IMR-90 (cell line): ENCODE results near the gene PIK3C3. TPM values are rescaled to one million over a fixed set of nuclear protein-coding genes. Genes with fewer than 3 reads are reported as not detected.

Experiments
- ATAC-seq: fragments of 200-7000 bp; cut with Tn5 transposase; 2 replicates; pipeline ENCODE4 v1.9.1; 2020; ENCODE audit warnings: low read depth, mild to moderate bottlenecking, moderate library complexity
- BruUV-seq: library from RNA; stranded (reverse); fragments of 400-500 nt; replicated peaks from 2 replicates; lab custom pipeline; 2021; lab: Mats Ljungman, UMichigan
- CTCF ChIA-PET: fragments of 300-600 bp; formaldehyde crosslinking; extraction: SDS; loops from one replicate; lab custom pipeline; 2021; ENCODE audit warnings: antibody characterized with exemption; lab: Yijun Ruan, JAX
- POLR2A ChIA-PET: fragments of 300-600 bp; sonication (Branson Sonifier 250); formaldehyde crosslinking; loops from one replicate; lab custom pipeline; 2022; ENCODE audit warnings: antibody characterized with exemption; ENCODE audit not compliant: unreplicated experiment; lab: Charles Lee
- DNase-seq: peaks from one replicate; pipeline ENCODE4 v3.0.0; 2013
- H2AFZ ChIP-seq: replicated peaks from 2 replicates; pipeline ENCODE3; 2013; ENCODE audit warnings: low read length, mild to moderate bottlenecking; ENCODE audit not compliant: poor library complexity
- H2AK5ac ChIP-seq: 2 replicates; pipeline ENCODE4 v1.6.1; 2013; ENCODE audit warnings: low read depth, low read length, inconsistent platforms
- H2AK9ac ChIP-seq: replicated peaks from 2 replicates; pipeline ENCODE3; 2013; ENCODE audit warnings: mild to moderate bottlenecking, low read depth, low read length, moderate library complexity; ENCODE audit not compliant: poor library complexity
- H2BK120ac ChIP-seq: 2 replicates; pipeline ENCODE4 v1.6.1; 2013; ENCODE audit warnings: low read depth, low read length, inconsistent platforms
- H2BK15ac ChIP-seq: 3 replicates; pipeline ENCODE4 v1.6.1; 2013; ENCODE audit warnings: low read depth, low read length, inconsistent platforms
- H2BK20ac ChIP-seq: 2 replicates; pipeline ENCODE4 v1.6.1; 2013; ENCODE audit warnings: low read depth, mild to moderate bottlenecking, inconsistent platforms, low read length, moderate library complexity
- H2BK5ac ChIP-seq: 2 replicates; pipeline ENCODE4 v1.6.1; 2013; ENCODE audit warnings: mild to moderate bottlenecking, low read depth, low read length, inconsistent platforms; ENCODE audit not compliant: poor library complexity, severe bottlenecking
- H3K14ac ChIP-seq: replicated peaks from 2 replicates; pipeline ENCODE4 v1.6.1; 2013; ENCODE audit warnings: low read depth, low read length, inconsistent platforms
- H3K18ac ChIP-seq: 2 replicates; pipeline ENCODE4 v1.6.1; 2013; ENCODE audit warnings: low read depth, low read length, control low read depth
- H3K23ac ChIP-seq: 2 replicates; pipeline ENCODE4 v1.6.1; 2013; ENCODE audit warnings: low read depth, low read length, inconsistent platforms
- H3K27ac ChIP-seq: 2 replicates; pipeline ENCODE4 v1.5.1; 2013; ENCODE audit warnings: mild to moderate bottlenecking, control low read depth, low read length; ENCODE audit not compliant: insufficient read depth
- H3K27me3 ChIP-seq: 2 replicates; pipeline ENCODE4 v1.6.1; 2013; ENCODE audit warnings: low read length; ENCODE audit not compliant: control insufficient read depth, insufficient read depth
- H3K36me3 ChIP-seq: 2 replicates; pipeline ENCODE4 v1.6.1; 2013; ENCODE audit warnings: low read length, mixed read lengths; ENCODE audit not compliant: control insufficient read depth, insufficient read depth
- H3K4ac ChIP-seq: 2 replicates; pipeline ENCODE4 v1.6.1; 2013; ENCODE audit warnings: low read depth, low read length, inconsistent platforms
- H3K4me1 ChIP-seq: 2 replicates; pipeline ENCODE4 v1.6.1; 2013; ENCODE audit warnings: low read length, mixed read lengths; ENCODE audit not compliant: control insufficient read depth, insufficient read depth
- H3K4me2 ChIP-seq: 2 replicates; pipeline ENCODE4 v1.6.1; 2013; ENCODE audit warnings: low read depth, mild to moderate bottlenecking, control low read depth, low read length, moderate library complexity
- H3K4me3 ChIP-seq: 2 replicates; pipeline ENCODE4 v1.5.1; 2013; ENCODE audit warnings: low read depth, mild to moderate bottlenecking, control low read depth, low read length, moderate library complexity; ENCODE audit not compliant: insufficient read depth
- H3K56ac ChIP-seq: 2 replicates; pipeline ENCODE4 v1.6.1; 2013; ENCODE audit warnings: low read length, inconsistent platforms; ENCODE audit not compliant: insufficient read depth; ENCODE audit errors: extremely low read depth
- H3K79me1 ChIP-seq, 2 experiments: 2 replicates each; pipeline ENCODE4 v1.6.1; 2013; ENCODE audit warnings: low read length in 2 of 2, inconsistent platforms in 1 of 2, low read depth in 1 of 2
- H3K9ac ChIP-seq: 2 replicates; pipeline ENCODE4 v1.6.1; 2013; ENCODE audit warnings: low read depth, low read length, control low read depth
- H3K9me1 ChIP-seq: 2 replicates; pipeline ENCODE4 v1.6.1; 2013; ENCODE audit warnings: low read length, inconsistent platforms; ENCODE audit not compliant: insufficient read depth
- H3K9me3 ChIP-seq: 2 replicates; pipeline ENCODE4 v1.6.1; 2013; ENCODE audit warnings: low read length; ENCODE audit not compliant: control insufficient read depth, insufficient read depth
- H4K20me1 ChIP-seq: 2 replicates; pipeline ENCODE4 v1.6.1; 2013; ENCODE audit warnings: low read length, inconsistent platforms; ENCODE audit not compliant: insufficient read depth
- H4K5ac ChIP-seq: 2 replicates; pipeline ENCODE4 v1.6.1; 2013; ENCODE audit warnings: mild to moderate bottlenecking, low read depth, low read length, control low read depth
- H4K8ac ChIP-seq, 2 experiments: 2 replicates each; pipeline ENCODE4 v1.6.1; 2013; ENCODE audit warnings: low read depth in 2 of 2, low read length in 2 of 2, control low read depth in 1 of 2, inconsistent platforms in 1 of 2
- H4K91ac ChIP-seq: 2 replicates; pipeline ENCODE4 v1.6.1; 2013; ENCODE audit warnings: low read depth, low read length, inconsistent platforms; ENCODE audit not compliant: insufficient read depth
- CEBPB ChIP-seq: IDR thresholded peaks from 2 replicates; pipeline ENCODE4 v1.6.1; 2012; ENCODE audit warnings: low read depth, low read length, improper control_type of control experiment
- CTCF ChIP-seq: conservative IDR thresholded peaks from 2 replicates; pipeline ENCODE4 v1.5.1; 2012; ENCODE audit warnings: mild to moderate bottlenecking, low read depth, low read length, improper control_type of control experiment
- ELK1 ChIP-seq: fragments of 150-350 bp; IDR thresholded peaks from 2 replicates; pipeline ENCODE4 v1.6.1; 2016; ENCODE audit warnings: low read depth, mild to moderate bottlenecking, low read length, moderate library complexity, borderline replicate concordance
- MXI1 ChIP-seq: IDR thresholded peaks from 2 replicates; pipeline ENCODE4 v1.6.1; 2012; ENCODE audit warnings: low read depth, mild to moderate bottlenecking, low read length, moderate library complexity, borderline replicate concordance
- POLR2A ChIP-seq: IDR thresholded peaks from 2 replicates; pipeline ENCODE4 v1.6.1; 2012; ENCODE audit warnings: mild to moderate bottlenecking, low read depth, low read length
- RAD21 ChIP-seq: IDR thresholded peaks from 2 replicates; pipeline ENCODE4 v1.6.1; 2012; ENCODE audit warnings: low read length, improper control_type of control experiment
- RCOR1 ChIP-seq: IDR thresholded peaks from 2 replicates; pipeline ENCODE4 v1.6.1; 2012; ENCODE audit warnings: mild to moderate bottlenecking, low read length, improper control_type of control experiment; ENCODE audit not compliant: insufficient replicate concordance
- RFX5 ChIP-seq: IDR thresholded peaks from 2 replicates; pipeline ENCODE4 v1.8.0; 2012; ENCODE audit warnings: low read depth, mild to moderate bottlenecking, low read length, moderate library complexity
- USF2 ChIP-seq: fragments of 150-350 bp; IDR thresholded peaks from 2 replicates; pipeline ENCODE4 v1.6.1; 2017; ENCODE audit warnings: mild to moderate bottlenecking, antibody characterized with exemption, low read length, low read depth
- WGBS, 2 experiments: methylation state at CpG; one replicate each; pipeline versions ENCODE4 v1.1.5 to v1.1.7; 2013; ENCODE audit warnings: missing lambda C conversion rate in 2 of 2; ENCODE audit not compliant: insufficient read length in 1 of 2; ENCODE audit errors: extremely low coverage in 2 of 2; 5-methylcytosine and 5-hydroxymethylcytosine counted together
- dilution Hi-C: fragments of 300-500 bp; cut with HindIII; formaldehyde crosslinking; loops from one replicate; pipeline ENCODE4 v1.14.3; 2018; ENCODE audit warnings: low sequenced_read_pairs; ENCODE audit not compliant: unreplicated experiment
- in situ Hi-C: fragments of 300-500 bp; cut with MboI; formaldehyde crosslinking; loops from 3 replicates; pipeline ENCODE4 v1.14.3; 2019; ENCODE audit warnings: low sequenced_read_pairs, inconsistent platforms, mixed read lengths
- intact Hi-C: fragments of 100-400 bp; cut with micrococcal nuclease; formaldehyde crosslinking; loops from 2 replicates; pipeline ENCODE4 v1.10.0; 2022
- polyA plus RNA-seq, 3 experiments: library from polyadenylated mRNA; depleted of rRNA; stranded (reverse); fragments of >200 nt; gene quantifications; 2 replicates each; pipeline ENCODE4 v1.2.3, GENCODE V29; 2012; ENCODE audit warnings: low replicate concordance in 1 of 3
- total RNA-seq: library from RNA; depleted of rRNA; stranded (reverse); fragments of >200 nt; gene quantifications from 2 replicates; pipeline ENCODE4 v1.2.3, GENCODE V29; 2012

Gene PIK3C3
- total and polyA plus RNA-seq, 2 of the 4 experiments (the other 2 are of a cell fraction) = 41.2 to 57.2 TPM

- TF ChIP-seq MXI1 = 0 out of 2 replicates have a peak, but pooled peaks have one; percentile 12
- no peak; the same call in 1 of the 2 replicates for TF ChIP-seq USF2
These were observed 14.4 kb upstream of the PIK3C3 start (continued) for GRCh38 chr18:41940506-41941215.

- ATAC-seq = no peak
- DNase-seq = no peak
- no peak overlapping the region for H2BK5ac ChIP-seq
- H3K4ac ChIP-seq = peak overlapping the region; percentile 68; the same call in 1 of the 2 replicates
- no peak overlapping the region for H3K4me2 ChIP-seq
- no peak for TF ChIP-seq CTCF
- TF ChIP-seq RCOR1 = no peak
- TF ChIP-seq ELK1 = no peak
- TF ChIP-seq RFX5 = no peak
- no peak for TF ChIP-seq RAD21
- TF ChIP-seq POLR2A = no peak
- no peak for TF ChIP-seq CEBPB
- ChIA-PET POLR2A (no interaction called here), CTCF (no interaction called here)
- no peak overlapping the region for H3K18ac ChIP-seq
- WGBS, 2 experiments = no CpG with 5 or more reads among the region's 2 CpGs
- peak overlapping the region; percentile 74; the same call in 1 of the 2 replicates for H2BK120ac ChIP-seq
- 0 out of 2 replicates have a peak overlapping the region, but pooled peaks have one; percentile 62 for H2AK5ac ChIP-seq
- H4K20me1 ChIP-seq = no peaks in the 10 kb centered on the region
- no peaks in the 10 kb centered on the region for H3K79me1 ChIP-seq
- no peak overlapping the region for H4K5ac ChIP-seq
- no TSS peak for BruUV-seq
- no peak overlapping the region for H4K8ac ChIP-seq
- H3K4me3 ChIP-seq = no peak overlapping the region
- no peak overlapping the region for H3K9ac ChIP-seq
- no peak overlapping the region for H2BK20ac ChIP-seq
- H3K27me3 ChIP-seq = no peaks in the 10 kb centered on the region
- H3K9me1 ChIP-seq = peaks cover 6% of the 10 kb centered on the region
- intact Hi-C loops (no loop called here), dilution Hi-C loops (no loop called here), in situ Hi-C loops (no loop called here)
- H3K9me3 ChIP-seq = no peaks in the 10 kb centered on the region
- no peak overlapping the region for H2AFZ ChIP-seq
- no peak overlapping the region for H3K27ac ChIP-seq
- peaks cover 19% of the 10 kb centered on the region for H3K4me1 ChIP-seq
- 0 out of 2 replicates have a peak overlapping the region, but pooled peaks have one; percentile 11 for H3K23ac ChIP-seq
- H2BK15ac ChIP-seq = peak overlapping the region; percentile 56; the same call in 2 of the 3 replicates
- H3K36me3 ChIP-seq = no peaks in the 10 kb centered on the region
- no peak overlapping the region for H2AK9ac ChIP-seq
- no peak overlapping the region; the same call in 1 of the 2 replicates for H3K56ac ChIP-seq
- H4K91ac ChIP-seq = no peak overlapping the region; the same call in 1 of the 2 replicates
- H3K14ac ChIP-seq = no peak overlapping the region
These were observed 12.8 kb upstream of the PIK3C3 start for GRCh38 chr18:41942254-41942653.
